HepG2 (cell line): ENCODE measurements around the gene RRBP1. TPM values are rescaled to one million over a fixed set of nuclear protein-coding genes. Genes with fewer than 3 reads are reported as not detected.
A peak's percentile ranks its signal among the peaks of the same experiment; 100 is the strongest.

Source experiments
- AGO2 ChIP-seq: fragments of 200-400 bp; formaldehyde crosslinking; optimal IDR thresholded peaks from 2 replicates; pipeline ENCODE3; 2017; ENCODE audit warnings: mild to moderate bottlenecking, low read depth, low read length, moderate library complexity
- ATM ChIP-seq: fragments of 450-650 bp; IDR thresholded peaks from 2 replicates; pipeline ENCODE4 v1.7.1; 2017; ENCODE audit warnings: mild to moderate bottlenecking, borderline replicate concordance
- ATRX ChIP-seq: sonication (generic); formaldehyde crosslinking; IDR thresholded peaks from 2 replicates; pipeline ENCODE4 v1.4.0; 2020; ENCODE audit warnings: missing genetic modification reagents, borderline replicate concordance
- ESRRA ChIP-seq: sonication (generic); formaldehyde crosslinking; IDR thresholded peaks from 2 replicates; pipeline ENCODE4 v1.5.1; 2020; ENCODE audit warnings: mild to moderate bottlenecking, low read depth, missing genetic modification reagents
- ETV6 ChIP-seq: sonication (generic); formaldehyde crosslinking; conservative IDR thresholded peaks from 2 replicates; pipeline ENCODE4 v1.4.0; 2020; ENCODE audit warnings: missing genetic modification reagents
- FOSL1 ChIP-seq: sonication (generic); formaldehyde crosslinking; IDR thresholded peaks from 2 replicates; pipeline ENCODE4 v1.9.0; 2021; ENCODE audit warnings: missing genetic modification reagents, borderline replicate concordance
- FOXM1 ChIP-seq: sonication (generic); formaldehyde crosslinking; IDR thresholded peaks from 2 replicates; pipeline ENCODE4 v1.5.0; 2020; ENCODE audit warnings: missing genetic modification reagents
- JUN ChIP-seq: sonication (generic); formaldehyde crosslinking; IDR thresholded peaks from 2 replicates; pipeline ENCODE4 v1.4.0; 2020; ENCODE audit warnings: mild to moderate bottlenecking, missing genetic modification reagents
- KLF12 ChIP-seq: sonication (generic); formaldehyde crosslinking; IDR thresholded peaks from 2 replicates; pipeline ENCODE4 v1.4.0; 2020; ENCODE audit warnings: missing genetic modification reagents, borderline replicate concordance
- MAFF ChIP-seq: IDR thresholded peaks from 2 replicates; pipeline ENCODE4 v1.6.1; 2011; ENCODE audit warnings: low read depth, low read length, improper control_type of control experiment
- NFKBIZ ChIP-seq: IDR thresholded peaks from 2 replicates; pipeline ENCODE4 v1.6.1; 2018; ENCODE audit warnings: missing genetic modification reagents, missing compliant biosample characterization
- NRL ChIP-seq: sonication (generic); formaldehyde crosslinking; IDR thresholded peaks from 2 replicates; pipeline ENCODE4 v1.5.0; 2020; ENCODE audit warnings: missing genetic modification reagents, mild to moderate bottlenecking, moderate library complexity, borderline replicate concordance
- RBM22 ChIP-seq: fragments of 200-400 bp; formaldehyde crosslinking; optimal IDR thresholded peaks from 2 replicates; pipeline ENCODE3; 2017; ENCODE audit warnings: mild to moderate bottlenecking, low read length, moderate library complexity
- SKI ChIP-seq: fragments of 450-650 bp; IDR thresholded peaks from one replicate; pipeline ENCODE4 v1.6.1; 2018; ENCODE audit warnings: mild to moderate bottlenecking; ENCODE audit not compliant: partially characterized antibody
- SOX6 ChIP-seq, 2 experiments: fragments of 450-650 bp in 1 of 2; sonication (generic) in 1 of 2; formaldehyde crosslinking in 1 of 2; IDR thresholded peaks; 2 replicates each; pipeline versions ENCODE4 v1.4.0 to v1.6.1; 2017 to 2020; ENCODE audit warnings: antibody characterized with exemption in 1 of 2, mild to moderate bottlenecking in 1 of 2, missing genetic modification reagents in 1 of 2
- SYNCRIP ChIP-seq: fragments of 200-400 bp; formaldehyde crosslinking; IDR thresholded peaks from 2 replicates; pipeline ENCODE4 v1.6.1; 2018; ENCODE audit warnings: mild to moderate bottlenecking, low read depth, low read length; ENCODE audit not compliant: insufficient read depth
- TARDBP ChIP-seq: sonication (generic); formaldehyde crosslinking; IDR thresholded peaks from 2 replicates; pipeline ENCODE4 v1.8.0; 2022; ENCODE audit warnings: mild to moderate bottlenecking, missing genetic modification reagents
- ZNF333 ChIP-seq: sonication (generic); formaldehyde crosslinking; IDR thresholded peaks from 2 replicates; pipeline ENCODE4 v1.4.0; 2020; ENCODE audit warnings: mild to moderate bottlenecking, missing genetic modification reagents, borderline replicate concordance
- ZNF44 ChIP-seq: sonication (generic); formaldehyde crosslinking; IDR thresholded peaks from 2 replicates; pipeline ENCODE4 v1.5.1; 2020; ENCODE audit warnings: mild to moderate bottlenecking, missing genetic modification reagents
- ZNF550 ChIP-seq: sonication (generic); formaldehyde crosslinking; IDR thresholded peaks from 2 replicates; pipeline ENCODE4 v1.4.0; 2020; ENCODE audit warnings: mild to moderate bottlenecking, missing genetic modification reagents, borderline replicate concordance
- ZNF674 ChIP-seq: sonication (generic); formaldehyde crosslinking; IDR thresholded peaks from 2 replicates; pipeline ENCODE4 v1.5.0; 2020; ENCODE audit warnings: low read depth, mild to moderate bottlenecking, missing genetic modification reagents
- ZNF766 ChIP-seq: sonication (generic); formaldehyde crosslinking; IDR thresholded peaks from 2 replicates; pipeline ENCODE4 v1.5.0; 2020; ENCODE audit warnings: missing genetic modification reagents, borderline replicate concordance
- polyA plus RNA-seq, 8 experiments: library from polyadenylated mRNA; depleted of rRNA in 3 of 8; stranded (reverse) in 7 of 8; unstranded in 1 of 8; fragments of >200 nt; fragmentation: Illumina TruSeq in 4 of 8; extraction: Trizol in 4 of 8; gene quantifications; 2 replicates each; pipeline versions ENCODE4 v1.2.1 to v1.2.3, GENCODE V29; 2011 to 2016; ENCODE audit warnings: low read depth in 4 of 8, missing spikeins in 1 of 8, mixed read lengths in 1 of 8; ENCODE audit not compliant: insufficient read depth in 1 of 8
- total RNA-seq, 5 experiments: library from RNA; depleted of rRNA; stranded (reverse); fragments of >200 nt; fragmentation: Illumina TruSeq; extraction: Trizol; gene quantifications; 2 replicates each; pipeline ENCODE4 v1.2.3, GENCODE V29; 2016; ENCODE audit warnings: low read depth in 1 of 5
- TF ChIP-seq, protein P1 (sequence below): IDR thresholded peaks from 2 replicates; pipeline ENCODE4 v1.6.1; 2016; ENCODE audit warnings: low read depth

Gene RRBP1
- total and polyA plus RNA-seq, 2 of the 13 experiments (the other 11 are each of a cell fraction or from before 2014, with no cell fraction given): 150 to 222 TPM

DNA sequence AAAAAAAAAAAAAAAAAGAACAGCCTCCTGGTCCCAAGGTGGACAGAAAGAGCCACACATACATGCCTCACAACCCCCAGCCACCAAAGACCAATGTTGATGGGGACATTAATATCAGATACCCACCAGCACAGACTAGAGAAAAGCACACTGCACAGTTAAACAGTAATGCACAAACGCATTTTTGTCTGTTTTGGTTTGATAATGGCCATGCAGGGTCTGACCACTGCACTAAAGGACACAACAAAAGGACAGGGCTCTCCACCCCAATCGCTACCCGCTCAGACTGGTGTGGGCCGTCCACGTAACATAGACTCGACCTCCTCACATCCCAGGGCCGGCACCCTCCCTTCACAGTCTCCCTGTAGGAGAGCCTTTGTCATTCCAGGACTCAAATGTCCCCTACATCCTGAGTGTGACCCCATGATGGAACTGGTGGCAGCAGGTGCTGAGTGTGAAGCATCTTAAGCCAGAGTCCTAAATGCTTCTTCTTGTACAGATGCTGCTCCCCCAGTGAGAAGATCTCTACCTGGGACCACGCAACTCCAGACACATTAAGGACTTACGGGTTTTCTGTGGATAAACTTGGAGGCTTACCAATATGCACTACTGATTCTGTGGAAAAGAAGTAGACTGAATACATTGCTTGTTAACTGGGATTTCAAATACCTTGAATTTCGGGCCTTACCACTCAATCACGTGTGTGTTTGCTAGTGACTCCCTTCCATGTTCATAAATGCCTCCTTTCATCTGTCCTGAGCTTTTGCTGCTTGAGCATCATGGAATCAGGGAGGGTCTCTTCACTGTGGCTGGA, 28.0 kb downstream of the RRBP1 start (continued):
- no peak for TF ChIP-seq AGO2
- TF ChIP-seq JUN (CRISPR knock-in tag): no peak
- no peak for TF ChIP-seq MAFF
- no peak for TF ChIP-seq ESRRA (CRISPR knock-in tag)
- peak; percentile 96 for TF ChIP-seq RBM22
- no peak for TF ChIP-seq KLF12
- no peak for TF ChIP-seq ZNF766
- TF ChIP-seq FOSL1 (CRISPR knock-in tag): no peak
- TF ChIP-seq ATRX: no peak
- TF ChIP-seq ETV6 (CRISPR knock-in tag): no peak
- TF ChIP-seq, protein P1, sequence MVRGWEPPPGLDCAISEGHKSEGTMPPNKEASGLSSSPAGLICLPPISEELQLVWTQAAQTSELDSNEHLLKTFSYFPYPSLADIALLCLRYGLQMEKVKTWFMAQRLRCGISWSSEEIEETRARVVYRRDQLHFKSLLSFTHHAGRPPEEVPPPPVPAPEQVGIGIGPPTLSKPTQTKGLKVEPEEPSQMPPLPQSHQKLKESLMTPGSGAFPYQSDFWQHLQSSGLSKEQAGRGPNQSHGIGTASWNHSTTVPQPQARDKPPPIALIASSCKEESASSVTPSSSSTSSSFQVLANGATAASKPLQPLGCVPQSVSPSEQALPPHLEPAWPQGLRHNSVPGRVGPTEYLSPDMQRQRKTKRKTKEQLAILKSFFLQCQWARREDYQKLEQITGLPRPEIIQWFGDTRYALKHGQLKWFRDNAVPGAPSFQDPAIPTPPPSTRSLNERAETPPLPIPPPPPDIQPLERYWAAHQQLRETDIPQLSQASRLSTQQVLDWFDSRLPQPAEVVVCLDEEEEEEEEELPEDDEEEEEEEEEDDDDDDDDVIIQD (CRISPR knock-in tag): no peak
- no peak for TF ChIP-seq ZNF333
- no peak for TF ChIP-seq NRL (CRISPR knock-in tag)
- no peak for TF ChIP-seq SKI
- TF ChIP-seq ZNF674 (CRISPR knock-in tag): no peak
- no peak for TF ChIP-seq ZNF44
- no peak for TF ChIP-seq FOXM1 (CRISPR knock-in tag)
- TF ChIP-seq SOX6 (IDR thresholded peaks at IDR 0.05): no peak
- TF ChIP-seq SOX6 (CRISPR knock-in tag; IDR thresholded peaks at IDR 0.05): no peak
- no peak for TF ChIP-seq ATM
- no peak for TF ChIP-seq NFKBIZ (CRISPR knock-in tag)
- no peak for TF ChIP-seq SYNCRIP
- TF ChIP-seq ZNF550 (CRISPR knock-in tag): no peak
- TF ChIP-seq TARDBP (CRISPR knock-in tag): no peak
